Measurements from ENCODE around the gene VPS39. TPM values are rescaled to one million over a fixed set of nuclear protein-coding genes. Genes with fewer than 3 reads are reported as not detected.

Gene VPS39
- polyA plus RNA-seq, 2 of the 4 experiments (the other 2 are of a cell fraction) = 18.3 to 33.3 TPM

- TF ChIP-seq CBX8 (IDR thresholded peaks at IDR 0.05) = no peak
- TF ChIP-seq MAFK (IDR thresholded peaks at IDR 0.05; ENCODE audit: partially characterized antibody) = peak; percentile 10
- Histone ChIP-seq H3K9me3 (no peaks in the 10 kb centered on the region), H3K4me3 (no peak overlapping the region), H3K4me1 (no peaks in the 10 kb centered on the region), H3K4me2 (no peak overlapping the region), H3K27ac (no peak overlapping the region)
- DNase-seq (ENCODE audit: low read depth in 1 of 2, low spot score in 1 of 2) (no peak), ATAC-seq (no peak), FAIRE-seq (no peak)
- POLR2A ChIA-PET = no interaction called here
- whole genome bisulfite sequencing (ENCODE audit: missing lambda C conversion rate) = 77% methylated on average over 7 of the region's 8 CpGs
- CTCF ChIA-PET = interaction anchor here (0.6 kb wide), 1 partner anchor 1764 kb away, joined by 3 read pairs; no protein-coding TSS in a partner anchor
Observed at GRCh38 chr15:42157981-42158765, 49.9 kb downstream of the VPS39 start.

GRCh38 chr15:42157381-42157780 lies 50.7 kb downstream of the VPS39 start:
- no peak for FAIRE-seq
- POLR2A ChIA-PET = no interaction called here

GRCh38 chr15:42156243-42156922 lies 51.7 kb downstream of the VPS39 start, which contains the start of gene PLA2G4F:
Gene PLA2G4F (minus strand): TSS chr15:42156636. CDS start chr15:42156549, 87 bp downstream.
- H3K4me2 ChIP-seq = no peak within 1 kb of the TSS
- TF ChIP-seq HOXA7 (CRISPR knock-in tag; IDR thresholded peaks at IDR 0.05) (no peak), EHF (CRISPR knock-in tag; IDR thresholded peaks at IDR 0.05) (no peak), TFCP2L1 (CRISPR knock-in tag; IDR thresholded peaks at IDR 0.05) (no peak), EHMT2 (IDR thresholded peaks at IDR 0.05; ENCODE audit: low read depth) (no peak), TP53 (CRISPR knock-in tag; IDR thresholded peaks at IDR 0.05) (no peak), CHD4 (IDR thresholded peaks at IDR 0.05; ENCODE audit: borderline replicate concordance) (no peak), ESRRA (IDR thresholded peaks at IDR 0.05; ENCODE audit: borderline replicate concordance, low read length) (no peak), JUN (IDR thresholded peaks at IDR 0.05) (no peak), MAFK (IDR thresholded peaks at IDR 0.05; ENCODE audit: partially characterized antibody) (no peak), RFX5 (IDR thresholded peaks at IDR 0.05) (no peak), NFE2L2 (conservative IDR thresholded peaks at IDR 0.05; ENCODE audit: low read length) (no peak), KDM1A (IDR thresholded peaks at IDR 0.05; ENCODE audit: low read depth) (no peak), CBX2 (IDR thresholded peaks at IDR 0.05; ENCODE audit: borderline replicate concordance, low read depth) (no peak), NPAS2 (CRISPR knock-in tag; IDR thresholded peaks at IDR 0.05; ENCODE audit: borderline replicate concordance) (no peak), HOXB5 (CRISPR knock-in tag; IDR thresholded peaks at IDR 0.05) (no peak)
- TF ChIP-seq, protein P1, sequence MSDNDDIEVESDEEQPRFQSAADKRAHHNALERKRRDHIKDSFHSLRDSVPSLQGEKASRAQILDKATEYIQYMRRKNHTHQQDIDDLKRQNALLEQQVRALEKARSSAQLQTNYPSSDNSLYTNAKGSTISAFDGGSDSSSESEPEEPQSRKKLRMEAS (IDR thresholded peaks at IDR 0.05) = no peak
- H3K27ac ChIP-seq = no peak within 1 kb of the TSS
- CTCF ChIA-PET = interaction anchor here (0.9 to 1.8 kb wide), 5 partner anchors 8 to 229 kb away, joined by 3 to 6 read pairs (median 3); no protein-coding TSS in a partner anchor
- peak; percentile 28 to 55; a peak in 5 of 6 replicates for ATAC-seq
- WGBS (ENCODE audit: missing lambda C conversion rate) = 73% methylated on average over 6 of the region's 8 CpGs
- H3K4me1 ChIP-seq = no peaks in the 10 kb centered on the region
- H3K4me3 ChIP-seq = no peak within 1 kb of the TSS
- no peak for FAIRE-seq
- POLR2A ChIA-PET = no interaction called here
- DNase-seq (ENCODE audit: low read depth in 1 of 2, low spot score in 1 of 2) = no peak
- H3K9me3 ChIP-seq = no peaks in the 10 kb centered on the region

More at GRCh38 chr15:42157381-42157780, 50.7 kb downstream of the VPS39 start:
- Histone ChIP-seq H3K27ac (no peak overlapping the region), H3K4me3 (no peak overlapping the region), H3K4me1 (no peaks in the 10 kb centered on the region), H3K9me3 (no peaks in the 10 kb centered on the region), H3K4me2 (no peak overlapping the region)
- no peak for ATAC-seq
- no peak for TF ChIP-seq USF2 (IDR thresholded peaks at IDR 0.05)
- no peak for TF ChIP-seq CBX8 (IDR thresholded peaks at IDR 0.05)
- TF ChIP-seq SMC3 (IDR thresholded peaks at IDR 0.05) = no peak
- no peak for TF ChIP-seq CHD4 (IDR thresholded peaks at IDR 0.05; ENCODE audit: borderline replicate concordance)
- TF ChIP-seq ZFP36 (IDR thresholded peaks at IDR 0.05; ENCODE audit: borderline replicate concordance, partially characterized antibody) = no peak
- no peak for TF ChIP-seq EP300 (IDR thresholded peaks at IDR 0.05)
- DNase-seq (ENCODE audit: low read depth in 1 of 2, low spot score in 1 of 2) = no peak
- WGBS (ENCODE audit: missing lambda C conversion rate) = 92% methylated on average over 8 of the region's 8 CpGs
- CTCF ChIA-PET = interaction anchor here (1.8 kb wide), 1 partner anchor 9 kb away, joined by 6 read pairs; no protein-coding TSS in a partner anchor
